NCI-H510A treated with DMSO at 0.1 percent for 48 hours (cell line): ENCODE data around the gene AHNAK.

ENCODE experiments used
- DNase-seq: peaks from one replicate; lab custom pipeline; 2025; lab: John Stamatoyannopoulos, UW

Gene AHNAK

GRCh38 chr11:62516736-62517371 lies 29.8 kb downstream of the AHNAK start:
- no peak for DNase-seq

GRCh38 chr11:62514151-62514550 lies 32.5 kb downstream of the AHNAK start:
- DNase-seq = no peak

- DNase-seq = no peak
Measured at GRCh38 chr11:62513626-62514025, 33.0 kb downstream of the AHNAK start.

- no peak for DNase-seq
Measured at GRCh38 chr11:62512961-62513360, 33.6 kb downstream of the AHNAK start.

GRCh38 chr11:62508336-62509058 lies 38.1 kb downstream of the AHNAK start:
- DNase-seq = peak; percentile 74

- DNase-seq = no peak
Measured at GRCh38 chr11:62507125-62507422, 39.5 kb downstream of the AHNAK start.

GRCh38 chr11:62506413-62507124 lies 40.0 kb downstream of the AHNAK start:
- DNase-seq = no peak

GRCh38 chr11:62505440-62506091 lies 41.0 kb downstream of the AHNAK start:
- no peak for DNase-seq

- DNase-seq = no peak
Measured at GRCh38 chr11:62505059-62505439, 41.6 kb downstream of the AHNAK start.

- DNase-seq = no peak
Measured at GRCh38 chr11:62504158-62504973, 42.2 kb downstream of the AHNAK start.

- DNase-seq = no peak
Measured at GRCh38 chr11:62502030-62502730, 44.4 kb downstream of the AHNAK start.

- DNase-seq = peak; percentile 0
Measured at GRCh38 chr11:62501432-62501891, 45.1 kb downstream of the AHNAK start.

GRCh38 chr11:62500650-62501030 lies 46.0 kb downstream of the AHNAK start:
- DNase-seq = no peak

- DNase-seq = peak; percentile 77
Measured at GRCh38 chr11:62499944-62500649, 46.5 kb downstream of the AHNAK start.

GRCh38 chr11:62499311-62499943 lies 47.2 kb downstream of the AHNAK start:
- DNase-seq = peak; percentile 38

- DNase-seq = no peak
Measured at GRCh38 chr11:62498492-62499286, 47.9 kb downstream of the AHNAK start.

- no peak for DNase-seq
Measured at GRCh38 chr11:62498031-62498430, 48.6 kb downstream of the AHNAK start.

- peak; percentile 21 for DNase-seq
Measured at GRCh38 chr11:62497132-62497801, 49.3 kb downstream of the AHNAK start.

- DNase-seq = no peak
Measured at GRCh38 chr11:62496676-62497075, 49.9 kb downstream of the AHNAK start.
